HEK293 (cell line): ENCODE data around the gene PARD3B.

Experiments
- GLI4 ChIP-seq: fragments of 450-650 bp; formaldehyde crosslinking; IDR thresholded peaks from 2 replicates; pipeline ENCODE4 v1.5.1; 2016; ENCODE audit warnings: missing biosample characterization, missing genetic modification characterization
- OSR2 ChIP-seq: fragments of 450-650 bp; formaldehyde crosslinking; IDR thresholded peaks from 2 replicates; pipeline ENCODE4 v1.5.1; 2016; ENCODE audit warnings: missing biosample characterization, missing genetic modification characterization
- REPIN1 ChIP-seq: fragments of 450-650 bp; formaldehyde crosslinking; IDR thresholded peaks from 2 replicates; pipeline ENCODE4 v1.5.1; 2017; ENCODE audit warnings: missing biosample characterization, missing genetic modification characterization, low read depth
- YY1 ChIP-seq: fragments of 450-650 bp; formaldehyde crosslinking; IDR thresholded peaks from 2 replicates; pipeline ENCODE4 v1.5.1; 2018; ENCODE audit warnings: missing biosample characterization, missing genetic modification characterization
- ZNF112 ChIP-seq: fragments of 450-650 bp; formaldehyde crosslinking; IDR thresholded peaks from 2 replicates; pipeline ENCODE4 v1.5.0; 2017; ENCODE audit warnings: missing biosample characterization, missing genetic modification characterization
- ZNF214 ChIP-seq: fragments of 450-650 bp; formaldehyde crosslinking; IDR thresholded peaks from 2 replicates; pipeline ENCODE4 v1.5.1; 2017; ENCODE audit warnings: missing biosample characterization, mild to moderate bottlenecking, missing genetic modification characterization, borderline replicate concordance
- ZNF423 ChIP-seq: fragments of 450-650 bp; formaldehyde crosslinking; IDR thresholded peaks from 2 replicates; pipeline ENCODE4 v1.5.1; 2016; ENCODE audit warnings: missing biosample characterization, missing genetic modification characterization
- ZNF558 ChIP-seq: fragments of 450-650 bp; formaldehyde crosslinking; IDR thresholded peaks from 2 replicates; pipeline ENCODE4 v1.5.1; 2016; ENCODE audit warnings: missing biosample characterization, missing genetic modification characterization
- ZNF623 ChIP-seq: fragments of 450-650 bp; formaldehyde crosslinking; IDR thresholded peaks from 2 replicates; pipeline ENCODE4 v1.5.1; 2016; ENCODE audit warnings: missing biosample characterization, missing genetic modification characterization
- ZNF660 ChIP-seq: fragments of 450-650 bp; IDR thresholded peaks from 2 replicates; pipeline ENCODE4 v1.5.1; 2018; ENCODE audit warnings: missing biosample characterization, mild to moderate bottlenecking, missing genetic modification characterization
- TF ChIP-seq, protein P1 (sequence below): fragments of 450-650 bp; formaldehyde crosslinking; IDR thresholded peaks from 2 replicates; pipeline ENCODE4 v1.5.1; 2016; ENCODE audit warnings: missing biosample characterization, missing genetic modification characterization

GRCh38 chr2:204505946-204506345, 39.3 kb upstream of the PARD3B start:
- TF ChIP-seq OSR2 (tag by site-specific recombination) = no peak
- TF ChIP-seq, protein P1, sequence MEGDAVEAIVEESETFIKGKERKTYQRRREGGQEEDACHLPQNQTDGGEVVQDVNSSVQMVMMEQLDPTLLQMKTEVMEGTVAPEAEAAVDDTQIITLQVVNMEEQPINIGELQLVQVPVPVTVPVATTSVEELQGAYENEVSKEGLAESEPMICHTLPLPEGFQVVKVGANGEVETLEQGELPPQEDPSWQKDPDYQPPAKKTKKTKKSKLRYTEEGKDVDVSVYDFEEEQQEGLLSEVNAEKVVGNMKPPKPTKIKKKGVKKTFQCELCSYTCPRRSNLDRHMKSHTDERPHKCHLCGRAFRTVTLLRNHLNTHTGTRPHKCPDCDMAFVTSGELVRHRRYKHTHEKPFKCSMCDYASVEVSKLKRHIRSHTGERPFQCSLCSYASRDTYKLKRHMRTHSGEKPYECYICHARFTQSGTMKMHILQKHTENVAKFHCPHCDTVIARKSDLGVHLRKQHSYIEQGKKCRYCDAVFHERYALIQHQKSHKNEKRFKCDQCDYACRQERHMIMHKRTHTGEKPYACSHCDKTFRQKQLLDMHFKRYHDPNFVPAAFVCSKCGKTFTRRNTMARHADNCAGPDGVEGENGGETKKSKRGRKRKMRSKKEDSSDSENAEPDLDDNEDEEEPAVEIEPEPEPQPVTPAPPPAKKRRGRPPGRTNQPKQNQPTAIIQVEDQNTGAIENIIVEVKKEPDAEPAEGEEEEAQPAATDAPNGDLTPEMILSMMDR (tag by site-specific recombination) = no peak
- TF ChIP-seq GLI4 (tag by site-specific recombination) = no peak
- no peak for TF ChIP-seq ZNF558 (tag by site-specific recombination)
- no peak for TF ChIP-seq ZNF214 (tag by site-specific recombination)
- no peak for TF ChIP-seq ZNF423 (tag by site-specific recombination)
- TF ChIP-seq ZNF623 (tag by site-specific recombination) = no peak
- TF ChIP-seq ZNF660 (tag by site-specific recombination) = no peak
- TF ChIP-seq ZNF112 (tag by site-specific recombination) = no peak
- TF ChIP-seq YY1 (tag by site-specific recombination) = no peak
- no peak for TF ChIP-seq REPIN1
